Loucy (cell line): ENCODE results near the gene UFSP1.

Source experiments
- H2AFZ ChIP-seq: fragments of 200-600 bp; sonication (generic); 2 replicates; pipeline ENCODE4 v1.6.0; 2016; ENCODE audit warnings: antibody characterized with exemption, mild to moderate bottlenecking, low read length, moderate library complexity
- H3F3A ChIP-seq: fragments of 200-600 bp; 2 replicates; pipeline ENCODE4 v1.6.0; 2016; ENCODE audit warnings: antibody characterized with exemption, low read depth, mild to moderate bottlenecking
- H3K27me3 ChIP-seq: fragments of 200-600 bp; sonication (generic); 2 replicates; pipeline ENCODE4 v1.6.1; 2014; ENCODE audit warnings: low read length, mild to moderate bottlenecking; ENCODE audit not compliant: insufficient read depth, poor library complexity, severe bottlenecking
- H3K36me3 ChIP-seq: fragments of 200-600 bp; sonication (generic); 2 replicates; pipeline ENCODE4 v1.6.1; 2016; ENCODE audit warnings: low read length; ENCODE audit not compliant: insufficient read depth
- H3K4me1 ChIP-seq: fragments of 200-600 bp; sonication (generic); 2 replicates; pipeline ENCODE4 v1.5.1; 2014; ENCODE audit warnings: low read length, mild to moderate bottlenecking; ENCODE audit not compliant: insufficient read depth, poor library complexity, severe bottlenecking
- H3K4me2 ChIP-seq: fragments of 200-600 bp; sonication (generic); 2 replicates; pipeline ENCODE4 v1.6.0; 2014; ENCODE audit warnings: antibody characterized with exemption, low read length, low read depth, mild to moderate bottlenecking; ENCODE audit not compliant: poor library complexity, severe bottlenecking
- H3K4me3 ChIP-seq: fragments of 200-600 bp; sonication (generic); 2 replicates; pipeline ENCODE4 v1.5.1; 2014; ENCODE audit warnings: low read length, mild to moderate bottlenecking, mixed read lengths; ENCODE audit not compliant: poor library complexity, severe bottlenecking
- H3K79me2 ChIP-seq: fragments of 200-600 bp; sonication (generic); 2 replicates; pipeline ENCODE4 v1.6.1; 2014; ENCODE audit warnings: low read length; ENCODE audit not compliant: insufficient read depth
- H3K9ac ChIP-seq: fragments of 200-600 bp; sonication (generic); 2 replicates; pipeline ENCODE4 v1.6.0; 2014; ENCODE audit warnings: mild to moderate bottlenecking, low read depth, low read length, moderate library complexity; ENCODE audit not compliant: poor library complexity, severe bottlenecking
- H3K9me2 ChIP-seq: fragments of 200-600 bp; sonication (generic); replicated peaks from 2 replicates; pipeline ENCODE4 v1.6.1; 2016; ENCODE audit warnings: low read depth, low read length, mixed read lengths
- H3K9me3 ChIP-seq: fragments of 200-600 bp; sonication (generic); 2 replicates; pipeline ENCODE4 v1.6.1; 2014; ENCODE audit warnings: mild to moderate bottlenecking, antibody characterized with exemption, low read length, low read depth; ENCODE audit not compliant: insufficient read depth
- H4K20me1 ChIP-seq: fragments of 200-600 bp; sonication (generic); 2 replicates; pipeline ENCODE4 v1.6.0; 2014; ENCODE audit warnings: antibody characterized with exemption, low read length, mild to moderate bottlenecking; ENCODE audit not compliant: insufficient read depth, poor library complexity, severe bottlenecking
- CTCF ChIP-seq: fragments of 200-600 bp; sonication (generic); conservative IDR thresholded peaks from 2 replicates; pipeline ENCODE4 v1.5.1; 2014; ENCODE audit warnings: mild to moderate bottlenecking, antibody characterized with exemption, low read length
- EZH2phosphoT487 ChIP-seq: fragments of 200-600 bp; IDR thresholded peaks from 2 replicates; pipeline ENCODE4 v1.6.1; 2018; ENCODE audit warnings: antibody characterized with exemption, mild to moderate bottlenecking, moderate library complexity, borderline replicate concordance

UFSP1 gene

GRCh38 chr7:100839361-100839760 lies 50.2 kb downstream of the UFSP1 start:
- no peak overlapping the region for H3K4me2 ChIP-seq
- H3K36me3 ChIP-seq, result no peaks in the 10 kb centered on the region
- H4K20me1 ChIP-seq, result no peaks in the 10 kb centered on the region
- no peaks in the 10 kb centered on the region for H3K4me1 ChIP-seq
- H3K79me2 ChIP-seq, result no peaks in the 10 kb centered on the region
- H3K9me2 ChIP-seq, result no peaks in the 10 kb centered on the region
- no peak overlapping the region for H2AFZ ChIP-seq
- no peaks in the 10 kb centered on the region for H3K9me3 ChIP-seq
- no peak for TF ChIP-seq EZH2phosphoT487
- no peak for TF ChIP-seq CTCF
- no peaks in the 10 kb centered on the region for H3K27me3 ChIP-seq
- no peaks in the 10 kb centered on the region for H3F3A ChIP-seq
- no peak overlapping the region for H3K4me3 ChIP-seq
- no peak overlapping the region for H3K9ac ChIP-seq
